Activated CD4-positive, alpha-beta T cell treated with anti-CD3 and anti-CD28 coated beads, Interleukin-2, amount 50 U/mL, for 16 hours (primary cell): ENCODE measurements around the gene KCNN4.

Experiments used
- DNase-seq: peaks from one replicate; pipeline ENCODE4 v3.0.0-alpha.2; 2020

KCNN4 gene

GRCh38 chr19:43748205-43748594 lies 32.6 kb downstream of the KCNN4 start:
- no peak for DNase-seq

- no peak for DNase-seq
Measured at GRCh38 chr19:43747557-43748204, 33.1 kb downstream of the KCNN4 start.

GRCh38 chr19:43743059-43743458 lies 37.7 kb downstream of the KCNN4 start:
- no peak for DNase-seq

DNA sequence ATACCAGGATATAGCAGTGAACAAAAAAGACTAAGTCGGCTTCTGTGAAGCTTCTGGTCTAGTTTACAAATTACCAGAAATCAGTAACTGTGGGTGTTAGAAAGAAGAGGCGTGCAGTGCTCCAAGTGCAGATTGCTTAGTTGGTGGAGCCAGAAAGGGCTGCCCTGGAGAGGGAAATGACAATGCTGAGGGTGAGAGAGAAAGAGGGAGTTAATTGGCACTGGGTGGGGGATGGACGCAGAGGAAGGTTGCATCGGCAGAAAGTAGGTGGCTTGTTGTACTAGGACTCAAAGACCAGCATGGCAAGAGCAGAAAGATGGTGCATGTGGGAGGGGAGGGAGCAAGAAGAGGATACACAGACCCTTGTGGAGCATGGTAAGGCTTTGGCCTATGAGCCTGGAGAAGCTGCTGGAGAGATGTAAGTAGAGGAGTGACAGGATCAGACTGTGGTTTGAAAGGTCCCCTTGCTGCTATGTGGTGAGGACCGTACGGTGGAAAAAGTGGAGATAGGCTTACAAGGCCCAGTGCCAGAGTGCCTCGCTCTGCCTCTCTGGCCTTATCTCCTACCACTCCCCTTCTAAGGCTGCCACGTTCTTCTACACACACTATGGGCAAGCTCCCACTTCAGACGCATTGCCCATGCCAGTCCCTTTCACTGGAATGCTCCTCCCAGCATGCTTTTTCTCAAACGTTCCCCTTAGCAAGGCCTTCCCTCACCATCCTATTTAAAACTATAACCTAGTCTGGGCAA lies 39.5 kb downstream of the KCNN4 start:
- no peak for DNase-seq

DNA sequence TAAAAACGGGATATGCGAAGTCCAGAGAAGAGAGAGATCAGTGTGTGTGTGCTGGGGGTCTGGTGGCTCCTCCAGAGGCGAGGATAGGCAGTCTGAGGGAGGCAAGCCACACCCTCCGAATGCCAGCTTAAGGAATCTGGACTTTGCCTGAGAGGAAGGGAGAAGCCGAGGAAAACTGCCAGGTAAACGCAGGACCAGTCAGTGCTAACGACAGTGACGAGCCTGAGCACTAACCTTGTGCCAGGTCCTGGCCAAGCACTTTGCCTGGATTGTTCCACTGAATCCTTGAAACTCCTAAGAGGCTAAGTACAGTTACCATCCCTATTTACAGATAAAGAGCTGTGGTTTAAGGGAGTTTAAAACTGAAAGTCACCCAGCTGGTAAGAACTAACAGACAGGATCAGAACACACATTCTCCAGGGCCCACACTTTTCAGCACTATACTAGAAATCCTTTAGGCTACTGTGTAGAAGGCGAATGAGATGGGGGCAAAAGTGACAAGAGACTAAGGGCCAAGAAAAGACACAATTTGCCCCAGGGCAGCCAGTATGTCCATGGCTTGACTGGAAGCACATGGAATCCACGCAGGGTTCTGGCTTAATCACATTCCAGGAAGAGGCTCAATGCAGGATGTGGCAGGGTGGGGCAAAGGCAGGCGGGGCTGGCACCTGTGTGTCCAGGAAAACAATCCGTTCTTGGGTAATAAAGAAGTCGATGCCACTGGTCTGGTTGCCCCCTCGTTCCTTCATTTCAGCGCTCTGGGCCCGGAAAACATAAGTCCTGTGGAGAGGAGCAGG lies 41.1 kb downstream of the KCNN4 start:
- no peak for DNase-seq

DNA sequence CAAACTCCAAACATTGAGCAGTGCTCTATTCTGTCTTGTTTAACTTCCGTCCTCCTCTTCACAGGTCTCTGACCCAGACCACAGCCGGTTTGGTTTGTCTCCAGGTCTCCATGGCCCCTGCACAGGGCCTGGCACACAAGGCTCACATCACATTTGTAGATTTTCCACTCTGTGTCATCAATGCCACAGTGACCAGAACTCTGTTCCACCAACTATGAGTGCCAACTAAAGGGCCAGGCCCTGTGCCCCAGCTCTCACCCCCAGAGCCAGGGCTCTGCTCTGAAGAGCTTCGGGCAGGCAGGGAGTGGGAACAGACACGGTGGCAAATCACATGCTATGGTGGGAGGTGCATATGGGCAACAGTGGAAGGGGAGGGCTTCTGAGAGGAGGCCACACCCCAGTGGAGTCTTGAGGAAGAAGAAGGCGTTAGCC lies 42.0 kb downstream of the KCNN4 start:
- no peak for DNase-seq

GRCh38 chr19:43735957-43736356 lies 44.8 kb downstream of the KCNN4 start:
- no peak for DNase-seq

GRCh38 chr19:43735013-43735412 lies 45.8 kb downstream of the KCNN4 start:
- no peak for DNase-seq

DNA sequence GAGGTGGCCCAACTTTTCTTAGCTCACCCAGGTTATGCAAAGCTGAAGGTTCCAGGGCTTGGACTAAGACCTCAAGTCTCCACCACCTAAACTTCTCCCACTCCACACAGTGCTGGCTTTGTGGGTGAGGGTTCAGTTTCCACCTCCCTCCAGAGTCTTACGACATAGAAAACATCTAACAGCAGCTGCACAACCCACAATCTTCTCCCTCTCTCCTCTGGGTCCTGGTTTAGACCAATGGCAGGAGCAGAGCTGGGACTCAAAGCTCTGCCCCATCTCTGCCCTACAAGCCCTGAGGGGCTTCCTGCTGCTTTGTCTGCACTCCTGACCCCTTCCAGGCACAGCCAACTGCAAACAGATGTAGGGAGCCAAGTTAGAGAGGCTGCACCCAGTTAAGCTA lies 48.9 kb downstream of the KCNN4 start:
- DNase-seq, result no peak

- DNase-seq, result no peak
Measured at GRCh38 chr19:43731346-43731745, 49.4 kb downstream of the KCNN4 start.

DNA sequence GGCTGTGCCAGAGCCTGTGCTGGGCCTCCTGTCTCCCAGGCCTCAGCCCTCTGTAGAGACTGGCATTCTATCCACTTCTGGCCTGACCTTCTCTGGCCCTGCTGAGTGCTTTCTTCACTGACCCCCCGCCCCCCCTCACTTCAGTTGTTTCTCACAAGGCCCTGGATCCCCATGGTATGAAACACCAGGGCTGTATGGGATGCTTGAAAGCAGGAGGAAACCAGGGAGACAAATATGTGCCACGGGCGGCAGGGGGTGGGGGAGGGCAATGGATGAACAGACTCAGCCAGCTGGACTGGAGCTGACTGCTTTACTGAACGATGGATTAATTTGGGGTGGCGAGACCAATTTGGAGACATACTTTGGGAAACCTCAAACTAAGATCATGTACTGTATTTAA lies 50.9 kb downstream of the KCNN4 start:
- DNase-seq, result no peak

GRCh38 chr19:43727593-43727853 lies 53.2 kb downstream of the KCNN4 start:
- DNase-seq, result no peak

- no peak for DNase-seq
Measured at GRCh38 chr19:43726736-43727592, 53.8 kb downstream of the KCNN4 start.

- no peak for DNase-seq
Measured at GRCh38 chr19:43725468-43725867, 55.3 kb downstream of the KCNN4 start.

DNA sequence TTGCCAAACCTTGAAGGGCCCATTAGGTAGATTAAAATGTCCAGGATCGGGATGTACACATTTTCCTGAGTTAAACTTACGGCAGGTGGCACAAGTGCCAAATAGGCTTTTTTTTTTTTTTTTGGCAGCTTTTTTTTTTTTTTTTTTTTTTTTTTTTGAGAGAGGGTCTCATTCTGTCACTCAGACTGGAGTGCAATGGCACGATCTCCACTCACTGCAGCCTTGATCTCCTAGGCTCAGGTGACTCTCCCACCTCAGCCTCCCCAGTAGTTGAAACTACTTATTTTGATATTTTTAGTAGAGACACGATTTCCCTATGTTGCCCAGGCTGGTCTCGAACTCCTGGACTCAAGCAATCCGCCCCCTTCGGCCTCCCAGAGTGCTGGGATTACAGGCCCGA lies 55.9 kb downstream of the KCNN4 start:
- DNase-seq, result no peak

GRCh38 chr19:43723588-43723987 lies 57.2 kb downstream of the KCNN4 start:
- no peak for DNase-seq

- DNase-seq, result peak; percentile 25
Measured at GRCh38 chr19:43721469-43722048, 59.2 kb downstream of the KCNN4 start.

GRCh38 chr19:43720936-43721335 lies 59.8 kb downstream of the KCNN4 start:
- no peak for DNase-seq

GRCh38 chr19:43719918-43720317 lies 60.9 kb downstream of the KCNN4 start:
- DNase-seq, result no peak

DNA sequence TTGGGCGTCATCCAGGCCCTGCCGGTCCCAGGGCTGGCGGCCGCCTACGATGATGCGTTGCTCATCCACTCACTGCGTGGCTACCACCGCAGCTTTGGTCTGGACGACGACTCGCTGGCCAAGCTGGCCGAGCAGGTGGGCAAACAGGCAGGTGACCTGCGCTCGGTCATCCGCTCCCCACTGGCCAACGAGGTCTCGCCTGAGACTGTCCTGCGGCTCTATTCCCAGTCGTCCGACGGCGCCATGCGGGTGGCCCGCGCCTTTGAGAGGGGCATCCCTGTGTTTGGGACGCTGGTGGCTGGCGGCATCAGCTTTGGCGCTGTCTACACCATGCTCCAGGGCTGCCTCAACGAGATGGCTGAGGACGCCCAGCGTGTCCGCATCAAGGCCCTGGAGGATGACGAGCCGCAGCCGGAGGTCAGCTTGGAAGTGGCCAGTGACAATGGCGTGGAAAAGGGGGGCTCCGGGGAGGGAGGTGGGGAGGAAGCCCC lies 61.4 kb downstream of the KCNN4 start:
- no peak for DNase-seq

- DNase-seq, result no peak
Measured at GRCh38 chr19:43718627-43719377, 62.0 kb downstream of the KCNN4 start.
